H1 (cell line): ENCODE results near the gene SNX19.

ENCODE experiments used
- MAX ChIP-seq: IDR thresholded peaks from 2 replicates; pipeline ENCODE4 v1.6.1; 2012; ENCODE audit warnings: inconsistent platforms
- SIN3A ChIP-seq, 2 experiments: IDR thresholded peaks in 1 of 2; conservative IDR thresholded peaks in 1 of 2; 2 replicates each; pipeline ENCODE4 v1.6.1; 2011 to 2012; ENCODE audit warnings: low read length in 2 of 2, improper control_type of control experiment in 1 of 2, low read depth in 1 of 2, mild to moderate bottlenecking in 1 of 2

DNA sequence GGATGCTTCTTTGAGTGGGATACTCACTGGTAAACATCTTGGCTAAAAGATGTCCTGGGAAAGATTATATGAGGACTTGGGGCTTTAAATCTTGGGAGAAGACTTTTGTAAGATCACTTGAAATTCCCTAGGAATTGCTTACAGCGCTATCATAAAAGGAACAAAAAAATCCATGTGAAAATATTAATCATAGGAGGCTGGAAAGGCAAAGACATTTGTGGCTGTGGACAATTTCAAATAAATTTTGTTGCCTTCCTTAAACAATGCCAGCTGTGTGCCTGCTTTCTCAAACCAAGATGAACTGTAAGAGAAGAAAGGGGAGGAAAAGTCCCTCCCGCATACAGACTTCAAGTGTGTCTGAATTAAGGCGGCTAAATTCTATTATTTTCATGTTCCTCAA, 75.6 kb downstream of the SNX19 start:
- TF ChIP-seq MAX, result no peak
- no peak for TF ChIP-seq SIN3A (conservative IDR thresholded peaks at IDR 0.05 in 1 of 2, IDR thresholded peaks at IDR 0.05 in 1 of 2; ENCODE audit: low read depth in 1 of 2, low read length in 2 of 2)
